ENCODE data around the gene PREPL. TPM values are rescaled to one million over a fixed set of nuclear protein-coding genes. Genes with fewer than 3 reads are reported as not detected.

Gene PREPL
- total RNA-seq, 2 experiments from 2014 or later: 36.6 to 37.0 TPM

- POLR2A ChIA-PET: interaction anchor here (1.0 kb wide), 1 partner anchor 10 kb away, joined by 3 read pairs; the partner anchor contains the start of genes CAMKMT and PREPL
- CTCF ChIA-PET: interaction anchor here (1.1 kb wide), 1 partner anchor 12 kb away, joined by 4 read pairs; no protein-coding TSS in a partner anchor
Measured at GRCh38 chr2:44351676-44352075, 9.6 kb downstream of the PREPL start.

GRCh38 chr2:44351088-44351487 lies 10.2 kb downstream of the PREPL start:
- CTCF ChIA-PET: interaction anchor here (0.7 kb wide), 1 partner anchor 11 kb away, joined by 3 read pairs; the partner anchor contains the start of gene CAMKMT
- POLR2A ChIA-PET: interaction anchor here (1.0 kb wide), 1 partner anchor 11 kb away, joined by 3 read pairs; the partner anchor contains the start of genes CAMKMT and PREPL

GRCh38 chr2:44349506-44349905 lies 11.8 kb downstream of the PREPL start:
- ChIA-PET CTCF (no interaction called here), POLR2A (no interaction called here)

DNA sequence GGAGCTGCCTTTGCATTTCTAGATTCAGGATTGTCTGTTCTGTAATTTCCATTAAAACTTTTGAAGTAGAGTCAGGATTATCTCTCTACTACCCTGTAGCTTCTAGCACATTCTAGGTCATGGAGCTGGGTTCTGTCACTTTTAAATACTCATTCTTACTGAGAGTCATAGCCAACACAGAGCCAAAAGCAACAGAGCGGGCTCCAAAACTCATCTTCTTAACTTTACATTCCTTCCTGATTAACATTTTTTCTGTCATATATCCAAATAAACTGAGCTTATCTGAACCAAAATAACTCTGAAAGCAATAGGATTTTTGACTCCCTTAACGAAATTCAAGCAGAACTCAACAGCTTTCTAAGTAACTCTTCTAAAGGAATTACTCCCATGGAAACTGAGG lies 12.9 kb downstream of the PREPL start:
- ChIA-PET POLR2A (interaction anchor here (0.6 kb wide), 1 partner anchor 289 kb away, joined by 6 read pairs; no protein-coding TSS in a partner anchor), CTCF (interaction anchor here (1.0 kb wide), 1 partner anchor 304 kb away, joined by 3 read pairs; no protein-coding TSS in a partner anchor)

DNA sequence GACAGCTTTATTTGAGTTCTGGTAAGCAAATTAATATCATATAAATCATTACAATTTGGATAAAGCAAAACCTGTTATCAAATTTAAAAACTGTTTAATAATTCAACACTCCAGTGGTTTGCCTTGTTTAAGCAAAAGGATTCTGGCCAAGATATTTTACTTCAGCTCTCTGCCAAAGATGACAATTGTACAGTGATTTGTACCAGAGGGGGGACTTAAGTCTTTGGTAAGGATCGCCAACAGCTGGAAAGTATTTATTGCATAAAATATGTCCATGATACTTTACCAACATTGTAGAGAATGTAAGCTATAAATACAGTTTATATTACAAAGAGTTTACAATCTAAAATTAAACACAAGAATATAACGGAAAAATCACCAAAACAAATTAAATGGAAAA lies 13.8 kb downstream of the PREPL start:
- CTCF ChIA-PET: no interaction called here
- POLR2A ChIA-PET: no interaction called here

DNA sequence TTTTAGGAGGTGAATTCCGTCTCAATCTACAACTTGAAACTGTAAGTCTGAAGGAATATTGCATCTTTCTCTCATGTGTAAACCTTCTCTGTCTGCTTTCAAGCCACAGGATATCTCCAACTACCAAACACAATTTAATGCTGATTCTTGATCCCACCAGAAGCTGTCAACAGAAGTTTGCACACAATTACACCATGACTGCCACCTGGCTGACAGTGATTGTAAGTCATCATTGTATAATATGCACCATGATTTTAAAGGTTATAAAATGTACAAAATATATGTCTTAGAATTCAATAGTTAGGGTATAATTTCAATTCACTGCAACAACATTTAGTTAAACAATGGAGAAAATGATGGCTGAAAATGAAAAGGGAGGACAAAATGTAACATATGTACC lies 18.4 kb downstream of the PREPL start:
- ChIA-PET POLR2A (no interaction called here), CTCF (interaction anchor here (0.8 to 1.7 kb wide), 3 partner anchors 16 to 299 kb away, joined by 4 to 6 read pairs (median 4); no protein-coding TSS in a partner anchor)

DNA sequence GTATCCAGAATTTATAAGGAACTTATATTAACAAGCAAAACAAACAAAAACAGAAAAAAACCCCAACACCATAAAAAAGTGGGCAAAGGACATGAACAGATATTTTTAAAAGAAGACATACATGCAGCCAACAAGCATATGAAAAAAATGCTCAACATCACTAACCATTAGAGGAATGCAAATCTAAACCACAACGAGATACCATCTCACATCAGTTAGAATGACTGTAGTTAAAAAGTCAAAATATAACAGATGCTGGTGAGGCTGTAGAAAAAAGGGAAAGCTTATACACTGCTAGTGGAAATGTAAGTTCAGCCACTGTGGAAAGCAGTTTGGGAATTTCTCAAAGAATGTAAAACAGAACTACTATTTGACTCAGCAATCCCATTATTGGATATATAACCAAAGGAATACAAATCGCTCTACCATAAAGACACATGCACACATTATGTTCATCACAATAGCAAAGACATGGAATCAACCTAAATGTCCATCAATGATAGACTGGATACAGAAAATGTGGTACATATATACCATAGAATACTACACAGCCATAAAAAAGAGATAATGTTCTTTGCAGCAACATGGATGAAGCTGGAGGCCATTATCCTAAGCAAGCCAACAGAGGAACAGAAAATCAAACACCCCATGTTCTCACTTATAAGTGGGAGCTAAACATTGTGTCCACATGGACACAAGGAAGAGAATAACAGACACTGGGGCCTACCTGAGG lies 25.3 kb downstream of the PREPL start:
- POLR2A ChIA-PET: no interaction called here
- CTCF ChIA-PET: no interaction called here

DNA sequence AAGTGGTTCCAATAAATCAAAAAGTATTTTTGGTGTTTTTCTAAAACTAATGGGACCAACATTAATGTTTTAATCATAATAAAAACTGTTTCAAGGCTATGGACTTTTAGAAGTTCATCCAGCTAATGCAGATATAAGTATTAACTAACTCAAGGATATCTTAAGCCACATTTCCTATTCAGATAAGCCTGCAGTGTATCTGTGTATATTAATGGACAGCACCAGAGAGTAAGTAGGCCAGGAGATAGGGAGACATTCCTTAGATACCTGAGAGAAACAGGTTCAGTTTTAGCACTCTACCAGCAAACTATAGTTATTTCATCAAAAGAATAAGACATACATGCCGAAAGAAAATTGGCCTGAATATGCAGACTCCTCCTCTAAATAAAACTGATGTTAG lies 27.3 kb downstream of the PREPL start:
- CTCF ChIA-PET: interaction anchor here (1.1 kb wide), 1 partner anchor 246 kb away, joined by 3 read pairs; no protein-coding TSS in a partner anchor
- POLR2A ChIA-PET: interaction anchor here (0.5 kb wide), 1 partner anchor 83 kb away, joined by 5 read pairs; no protein-coding TSS in a partner anchor

DNA sequence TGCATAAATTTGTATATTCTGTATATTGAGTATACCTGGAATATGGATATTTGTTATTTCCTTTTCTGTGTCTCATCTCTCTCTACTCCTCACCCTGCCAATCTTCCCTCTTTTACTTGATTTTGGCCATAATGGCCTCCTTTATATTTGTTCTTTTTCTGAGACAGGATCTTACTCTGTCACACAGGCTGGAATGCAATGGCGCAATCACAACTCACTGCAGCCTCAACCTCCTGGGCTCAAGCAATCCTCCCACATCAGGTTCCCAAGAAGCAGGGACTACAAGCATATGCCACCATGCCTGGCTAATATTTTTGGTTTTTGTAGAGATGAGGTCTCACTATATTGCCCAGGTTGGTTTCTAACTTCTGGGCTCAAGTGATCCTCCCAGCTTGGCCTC lies 30.5 kb downstream of the PREPL start:
- ChIA-PET CTCF (no interaction called here), POLR2A (no interaction called here)

DNA sequence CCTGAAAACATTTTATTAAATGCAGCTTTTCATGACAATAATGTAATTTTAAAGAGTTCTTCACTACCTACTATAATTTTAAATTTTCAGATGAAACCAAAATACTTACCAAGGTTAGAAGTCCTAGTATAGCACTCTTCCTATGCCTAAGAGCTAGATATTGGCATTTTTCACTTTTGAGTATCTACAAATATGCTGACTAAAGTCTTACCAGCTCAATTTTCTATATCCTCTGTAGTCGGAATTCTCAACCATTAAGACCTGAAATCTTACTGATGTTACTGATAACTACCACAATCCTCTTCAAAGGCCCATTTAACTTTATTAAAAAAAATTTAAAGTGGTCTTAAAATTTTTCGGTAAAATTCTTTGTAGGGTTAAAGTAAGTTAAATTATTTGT lies 32.0 kb downstream of the PREPL start:
- ChIA-PET POLR2A (no interaction called here), CTCF (no interaction called here)

DNA sequence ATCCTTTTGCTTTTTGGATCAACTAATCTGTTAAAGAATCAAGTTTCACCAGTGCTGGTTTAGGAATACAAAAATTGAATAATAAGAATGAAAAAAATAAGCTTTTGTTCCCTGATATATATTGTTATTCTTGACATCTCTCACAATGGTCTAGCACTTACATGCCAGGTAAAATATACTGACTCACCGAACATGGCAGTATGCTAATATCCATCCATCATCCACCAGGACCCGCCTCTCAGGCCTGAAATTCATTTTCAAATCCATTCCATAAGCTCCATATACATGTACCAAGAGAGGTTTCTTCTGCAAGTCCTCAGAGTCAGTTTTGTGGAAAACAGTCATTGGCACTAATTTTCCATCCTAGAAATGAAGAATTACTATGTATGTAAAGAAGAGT lies 32.5 kb downstream of the PREPL start:
- CTCF ChIA-PET: no interaction called here
- POLR2A ChIA-PET: no interaction called here

DNA sequence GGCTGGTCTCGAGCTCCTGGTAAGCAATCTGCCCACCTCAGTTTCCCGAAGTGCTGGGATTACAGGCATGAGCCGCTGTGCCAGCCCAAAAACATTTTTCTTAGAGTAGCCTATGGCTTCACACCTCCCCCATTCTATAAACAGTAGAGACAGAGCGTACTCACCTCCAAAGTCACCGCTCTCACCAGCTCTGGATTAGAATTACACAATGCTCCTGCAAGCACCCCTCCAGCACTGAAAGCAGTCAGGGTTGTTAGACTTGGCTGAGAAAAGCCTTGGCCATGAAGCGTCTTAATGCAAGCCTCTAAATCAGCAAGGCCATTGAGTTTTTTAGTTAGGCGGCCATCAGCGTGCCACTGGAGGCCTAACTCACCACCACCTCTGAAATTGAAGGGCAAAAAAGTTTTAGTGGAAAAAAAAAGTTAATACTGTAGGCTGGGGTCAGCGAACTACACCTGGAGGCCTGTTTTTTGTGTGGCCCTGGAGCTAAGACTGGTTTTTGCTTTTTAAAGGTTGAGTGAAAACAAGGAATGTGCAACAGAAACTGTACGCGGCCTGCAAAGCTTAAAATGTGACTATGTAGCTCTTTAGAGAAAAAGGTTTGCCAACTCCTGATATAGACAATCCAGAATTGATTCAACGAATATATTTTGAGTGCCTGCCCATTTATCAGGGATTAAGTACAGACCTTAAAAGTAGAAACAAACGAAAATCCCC lies 34.6 kb downstream of the PREPL start:
- POLR2A ChIA-PET: no interaction called here
- CTCF ChIA-PET: no interaction called here

- CTCF ChIA-PET: interaction anchor here (0.7 kb wide), 1 partner anchor 311 kb away, joined by 3 read pairs; no protein-coding TSS in a partner anchor
- POLR2A ChIA-PET: no interaction called here
Measured at GRCh38 chr2:44325897-44326296, 35.4 kb downstream of the PREPL start.

DNA sequence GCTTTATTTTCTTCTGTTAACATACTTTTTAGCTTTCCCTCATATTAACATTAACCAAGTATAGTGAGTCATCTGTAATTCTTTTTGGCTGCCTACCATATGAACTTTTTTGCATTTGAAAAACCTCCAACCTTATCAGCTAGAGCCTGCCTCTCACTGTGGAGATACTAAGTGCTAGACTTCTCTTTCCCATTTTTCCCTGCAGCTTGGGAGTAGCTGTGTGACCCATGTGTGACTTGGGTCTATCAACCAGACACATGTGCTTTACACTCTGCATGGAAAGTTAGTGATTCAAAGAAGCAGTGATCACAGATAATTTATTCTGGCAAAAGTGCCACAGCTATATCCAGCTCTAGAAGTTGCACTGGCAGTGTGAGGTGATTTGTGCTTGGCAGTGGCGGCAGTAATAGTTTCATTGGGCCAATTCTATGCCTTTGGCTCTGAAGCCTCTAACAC lies 36.3 kb downstream of the PREPL start:
- CTCF ChIA-PET: no interaction called here
- POLR2A ChIA-PET: no interaction called here

GRCh38 chr2:44321360-44321759 lies 39.9 kb downstream of the PREPL start:
- CTCF ChIA-PET: no interaction called here
- POLR2A ChIA-PET: no interaction called here

DNA sequence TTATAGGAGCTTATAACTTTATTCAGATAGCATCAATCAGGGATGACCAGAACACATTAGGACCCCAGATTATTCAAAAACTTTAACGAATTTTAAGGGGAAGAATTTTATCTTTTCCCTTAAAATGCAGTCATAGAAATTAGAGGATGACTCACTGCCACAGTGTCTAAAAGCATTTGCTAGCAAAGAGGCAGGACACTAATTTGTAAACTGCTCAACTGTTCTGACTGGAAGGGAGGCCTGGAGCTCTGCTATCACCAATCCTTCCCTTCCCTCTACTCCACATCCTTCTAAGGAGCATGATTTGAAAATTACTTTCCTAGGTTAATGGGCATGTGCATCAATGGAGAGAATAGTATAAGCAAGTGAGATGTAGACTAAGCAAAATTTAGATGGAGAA lies 40.5 kb downstream of the PREPL start:
- ChIA-PET CTCF (no interaction called here), POLR2A (no interaction called here)

DNA sequence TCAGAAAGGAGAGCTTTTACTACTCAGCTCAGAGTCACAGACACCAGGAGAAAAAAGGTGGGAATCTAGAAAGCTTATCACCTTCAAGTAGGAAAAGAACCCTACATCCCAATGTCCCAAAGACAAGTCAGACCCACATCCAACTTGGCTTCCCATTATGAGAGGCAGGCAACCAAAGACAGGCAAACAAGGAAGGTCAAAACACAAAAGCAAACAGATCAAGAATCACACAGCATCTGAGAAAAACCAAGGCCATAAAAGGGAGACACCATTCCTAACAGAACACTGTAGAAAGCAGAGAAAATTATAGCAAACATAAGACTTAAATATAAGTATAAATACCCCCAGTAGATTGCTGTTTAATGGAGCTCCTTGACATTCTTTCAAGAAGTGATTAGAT lies 45.3 kb downstream of the PREPL start:
- ChIA-PET POLR2A (no interaction called here), CTCF (no interaction called here)

DNA sequence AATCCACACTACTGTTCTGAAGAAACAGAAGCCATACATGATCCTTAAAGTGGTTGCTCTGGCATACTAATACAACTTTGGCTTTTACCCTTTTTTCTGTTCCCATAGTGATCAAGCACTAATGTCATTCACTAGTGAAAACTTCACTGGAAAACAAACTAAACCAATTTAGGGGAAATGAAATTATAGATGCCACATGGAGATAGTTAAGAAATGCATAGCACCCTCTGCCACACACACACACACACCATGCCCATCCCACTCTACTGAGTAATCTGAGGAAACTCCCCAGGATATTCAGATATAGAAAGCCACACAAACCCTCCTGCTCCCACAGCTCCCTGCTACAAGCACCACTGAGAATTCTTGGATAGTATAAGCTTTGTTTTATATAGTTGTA lies 46.9 kb downstream of the PREPL start:
- CTCF ChIA-PET: no interaction called here

GRCh38 chr2:44310287-44310686 lies 51.0 kb downstream of the PREPL start:
- POLR2A ChIA-PET: no interaction called here

More for the DNA sequence above, 46.9 kb downstream of the PREPL start:
- POLR2A ChIA-PET: no interaction called here

DNA sequence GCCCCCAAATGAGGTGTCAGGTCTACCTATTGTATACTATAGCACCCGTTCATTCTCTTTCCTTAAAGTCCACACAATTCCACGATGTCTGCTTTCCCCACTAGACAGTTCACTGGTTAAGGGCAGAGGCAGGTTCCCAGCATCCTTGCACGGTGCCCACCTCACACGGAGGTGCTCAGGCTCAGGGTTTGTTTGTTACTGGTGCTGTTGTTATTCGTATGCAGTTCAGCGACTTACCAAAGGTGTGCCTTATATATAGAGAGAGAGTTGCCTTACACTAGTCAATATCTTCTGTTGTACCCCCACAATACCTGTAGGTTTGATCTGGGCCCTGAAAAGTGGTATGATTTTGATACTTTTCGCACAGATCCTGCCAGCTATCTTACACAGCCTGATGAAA lies 55.4 kb downstream of the PREPL start:
- ChIA-PET POLR2A (no interaction called here), CTCF (interaction anchor here (0.7 kb wide), 1 partner anchor 1228 kb away, joined by 3 read pairs; no protein-coding TSS in a partner anchor)

More at GRCh38 chr2:44310287-44310686, 51.0 kb downstream of the PREPL start:
- CTCF ChIA-PET: no interaction called here

- ChIA-PET POLR2A (no interaction called here), CTCF (no interaction called here)
Measured at GRCh38 chr2:44304258-44304657, 57.0 kb downstream of the PREPL start.
